NCI-H1436 (cell line): Measurements from ENCODE around the gene LRP8.

Source experiments
- DNase-seq: peaks from one replicate; lab custom pipeline; 2025; lab: John Stamatoyannopoulos, UW

The LRP8 gene

DNA sequence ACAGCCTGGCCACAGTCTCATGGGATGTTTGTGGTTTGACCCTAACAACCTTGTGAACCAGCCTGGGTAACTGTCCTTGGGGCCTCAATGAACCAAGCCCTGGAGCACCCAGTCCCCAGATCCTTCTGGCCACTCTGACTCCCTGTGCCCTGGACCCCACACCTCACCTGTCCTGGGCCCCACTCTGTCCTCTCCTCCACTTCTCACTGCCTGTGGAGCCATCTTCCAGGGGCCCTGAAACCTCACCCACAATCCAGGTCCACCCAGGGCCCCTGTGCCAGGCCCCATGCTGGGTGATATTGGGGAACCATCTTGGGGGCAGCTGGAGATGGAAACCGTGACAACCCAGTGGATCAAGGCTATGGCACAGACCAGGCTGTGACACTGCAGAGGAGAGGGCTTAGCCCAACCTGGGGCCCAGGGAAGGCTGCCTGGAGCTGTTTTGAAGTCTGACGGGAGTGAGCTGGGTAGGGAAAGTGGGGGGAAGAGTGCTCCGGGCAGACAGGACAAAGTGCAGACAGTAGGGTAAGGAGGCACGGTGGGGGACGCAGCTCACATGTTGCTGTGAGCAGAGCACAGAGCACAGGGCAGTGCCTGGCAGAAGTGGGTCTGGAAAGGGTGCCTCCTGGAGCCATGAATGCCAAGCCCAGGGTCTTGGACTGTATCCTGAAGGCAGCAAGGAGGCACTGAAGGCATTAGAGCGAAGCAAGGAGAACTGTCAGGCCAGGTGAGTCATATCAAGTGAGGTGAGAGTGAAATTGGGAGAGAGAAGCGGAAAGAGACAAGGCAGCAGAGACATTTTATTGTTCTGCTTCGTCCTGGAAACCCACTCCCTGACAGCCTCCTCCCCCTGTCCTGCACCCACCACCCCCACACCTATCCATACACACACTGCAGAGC lies 12.1 kb upstream of the LRP8 start:
- DNase-seq, result no peak

GRCh38 chr1:53338423-53338822 lies 10.6 kb upstream of the LRP8 start:
- no peak for DNase-seq

GRCh38 chr1:53337499-53337898 lies 9.6 kb upstream of the LRP8 start:
- DNase-seq, result no peak

- no peak for DNase-seq
Measured at GRCh38 chr1:53336146-53336545, 8.3 kb upstream of the LRP8 start.

DNA sequence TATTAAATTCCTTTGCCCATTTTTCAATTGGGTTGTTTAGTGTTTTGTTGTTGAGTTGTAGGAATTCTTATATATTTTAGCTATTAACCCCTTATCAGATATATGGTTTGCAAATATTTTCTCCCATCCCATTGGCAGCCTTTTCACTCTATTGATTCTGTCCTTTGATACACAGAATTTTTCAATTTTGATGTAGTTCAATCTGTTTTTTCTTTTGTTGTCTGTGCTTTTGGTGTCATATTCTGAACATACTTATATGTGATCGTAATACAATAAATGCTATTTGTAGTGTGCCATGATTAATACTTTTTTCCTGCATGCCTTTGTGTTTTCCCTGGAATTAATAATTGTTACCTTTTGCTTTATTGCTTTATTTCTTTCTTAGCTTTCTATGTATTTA lies 7.8 kb upstream of the LRP8 start:
- DNase-seq, result no peak

GRCh38 chr1:53334781-53335180 lies 6.9 kb upstream of the LRP8 start:
- DNase-seq, result no peak

DNA sequence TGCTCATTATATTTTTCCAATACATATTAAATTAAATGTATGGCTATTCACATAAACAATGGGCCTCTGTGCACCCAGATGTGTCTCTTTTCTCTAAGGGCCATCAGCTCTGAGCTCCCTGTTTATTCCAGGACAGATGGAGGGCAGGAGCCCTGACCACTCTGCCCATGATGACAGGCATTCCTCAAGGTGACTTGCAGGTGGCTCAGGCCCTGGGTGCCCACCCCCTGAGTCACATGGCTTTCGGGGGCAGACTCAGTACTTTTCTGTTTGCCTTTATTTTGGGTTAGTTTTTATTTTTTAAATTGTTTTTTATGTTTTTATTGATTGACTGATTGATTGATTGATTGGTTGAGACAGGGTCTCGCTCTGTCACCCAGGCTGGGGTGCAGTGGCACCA lies 6.4 kb upstream of the LRP8 start:
- DNase-seq, result no peak

GRCh38 chr1:53332833-53333232 lies 5.0 kb upstream of the LRP8 start:
- no peak for DNase-seq

- no peak for DNase-seq
Measured at GRCh38 chr1:53332186-53332564, 4.3 kb upstream of the LRP8 start.

DNA sequence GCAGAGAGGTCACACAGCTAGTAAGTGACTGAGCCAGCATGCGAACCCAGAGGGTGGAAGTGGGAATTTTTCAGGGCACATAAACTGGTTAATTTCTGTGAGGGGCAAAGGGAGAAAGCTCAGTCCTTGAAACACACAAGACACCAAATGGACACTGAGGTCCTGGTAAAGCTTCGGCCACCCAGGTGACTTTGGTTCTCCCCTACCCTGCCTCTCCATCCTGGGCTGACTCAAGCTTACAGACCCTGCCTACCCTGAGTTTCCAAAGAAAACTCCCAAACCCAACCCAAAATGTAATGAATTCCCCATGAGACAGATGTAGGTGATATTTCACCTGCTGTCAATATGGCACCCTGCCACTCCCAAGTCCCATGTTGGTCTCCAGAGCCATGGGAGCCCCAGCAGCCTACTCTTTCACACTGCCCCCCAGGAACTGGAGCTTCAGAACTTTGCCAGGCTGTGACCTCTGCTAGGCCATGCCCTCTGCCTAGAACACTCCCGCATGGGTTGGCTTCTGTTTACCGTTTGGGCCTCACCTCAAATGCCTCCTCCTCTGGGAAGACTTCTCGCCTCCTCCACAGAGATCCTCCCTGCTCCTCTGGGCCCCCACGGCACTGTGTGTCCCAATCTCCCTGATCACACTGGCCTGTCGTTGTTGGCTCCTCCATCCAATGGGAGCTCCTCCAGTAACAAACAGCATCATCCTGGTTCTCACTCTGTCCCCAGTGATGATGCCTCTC lies 3.7 kb upstream of the LRP8 start:
- no peak for DNase-seq

DNA sequence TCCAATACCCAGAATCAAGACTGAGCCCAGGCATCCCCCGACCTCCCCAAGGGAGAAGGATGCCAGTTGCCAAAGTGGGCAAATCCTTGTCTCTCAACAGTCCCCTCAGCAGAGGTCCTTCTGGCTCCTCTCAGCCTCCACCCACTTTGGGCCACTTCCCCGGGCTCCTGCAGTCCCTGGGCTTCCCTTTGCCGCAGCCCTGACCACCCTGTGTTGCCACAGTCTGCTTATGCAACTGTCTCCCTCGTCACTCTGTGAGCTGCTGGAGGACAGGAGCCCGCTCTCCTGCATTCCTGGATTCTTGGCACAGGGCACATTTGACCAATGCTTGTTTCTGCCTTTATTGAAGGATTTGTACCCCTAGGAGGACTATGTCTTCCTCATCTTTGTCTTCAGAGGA lies 2.9 kb upstream of the LRP8 start:
- no peak for DNase-seq

DNA sequence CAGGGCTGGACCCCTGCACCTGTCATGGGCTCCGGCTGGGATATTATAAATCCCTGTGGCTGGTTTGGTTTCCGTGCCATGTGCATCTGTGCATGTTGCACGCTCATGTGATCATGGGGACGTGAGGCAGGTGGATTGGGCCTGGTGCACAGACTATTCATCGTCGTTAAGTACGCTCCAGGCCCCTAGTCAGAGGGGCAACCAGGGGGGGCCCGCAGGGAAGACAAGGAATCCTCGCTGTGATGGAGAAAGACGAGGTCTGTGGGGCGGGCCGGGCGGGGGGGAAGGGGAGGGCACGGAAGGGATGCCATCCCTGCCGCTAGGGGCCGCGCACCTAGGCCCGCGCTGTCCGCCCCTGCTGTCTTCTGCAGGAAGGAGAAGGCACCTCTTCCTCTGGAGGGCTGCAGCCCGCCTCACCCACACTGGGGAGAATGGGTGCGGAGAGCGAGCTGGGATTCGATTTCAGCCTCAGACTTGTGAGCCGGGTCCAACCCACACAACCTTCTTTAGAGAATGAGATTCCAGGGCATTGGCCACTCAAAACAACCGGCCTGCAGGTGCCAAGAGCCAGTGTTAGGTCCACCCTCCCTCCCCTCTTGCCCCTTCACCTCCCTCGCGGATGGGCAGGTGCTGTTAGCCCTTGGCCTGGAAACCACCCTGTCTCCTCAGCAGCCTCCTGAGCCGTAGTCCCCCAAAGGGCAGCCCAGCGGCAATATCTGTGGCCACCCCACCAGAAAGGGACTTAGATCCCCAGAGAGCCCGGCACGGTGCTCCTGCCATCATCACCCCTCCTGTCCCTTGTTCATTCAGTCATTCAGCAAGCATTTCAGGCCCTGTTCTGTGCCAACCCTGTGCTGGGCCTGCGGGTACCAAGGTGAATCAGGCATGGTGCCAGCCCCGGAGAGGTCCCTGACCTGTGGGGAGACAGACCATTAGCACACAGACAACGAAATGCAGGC lies 950 bp upstream of the LRP8 start:
- DNase-seq, result no peak

- peak; percentile 26 for DNase-seq
Measured at GRCh38 chr1:53327182-53327913, 522 bp downstream of the LRP8 start.

GRCh38 chr1:53326598-53327181 lies 1.2 kb downstream of the LRP8 start:
- DNase-seq, result peak; percentile 58

GRCh38 chr1:53326088-53326597 lies 1.7 kb downstream of the LRP8 start:
- peak; percentile 92 for DNase-seq

DNA sequence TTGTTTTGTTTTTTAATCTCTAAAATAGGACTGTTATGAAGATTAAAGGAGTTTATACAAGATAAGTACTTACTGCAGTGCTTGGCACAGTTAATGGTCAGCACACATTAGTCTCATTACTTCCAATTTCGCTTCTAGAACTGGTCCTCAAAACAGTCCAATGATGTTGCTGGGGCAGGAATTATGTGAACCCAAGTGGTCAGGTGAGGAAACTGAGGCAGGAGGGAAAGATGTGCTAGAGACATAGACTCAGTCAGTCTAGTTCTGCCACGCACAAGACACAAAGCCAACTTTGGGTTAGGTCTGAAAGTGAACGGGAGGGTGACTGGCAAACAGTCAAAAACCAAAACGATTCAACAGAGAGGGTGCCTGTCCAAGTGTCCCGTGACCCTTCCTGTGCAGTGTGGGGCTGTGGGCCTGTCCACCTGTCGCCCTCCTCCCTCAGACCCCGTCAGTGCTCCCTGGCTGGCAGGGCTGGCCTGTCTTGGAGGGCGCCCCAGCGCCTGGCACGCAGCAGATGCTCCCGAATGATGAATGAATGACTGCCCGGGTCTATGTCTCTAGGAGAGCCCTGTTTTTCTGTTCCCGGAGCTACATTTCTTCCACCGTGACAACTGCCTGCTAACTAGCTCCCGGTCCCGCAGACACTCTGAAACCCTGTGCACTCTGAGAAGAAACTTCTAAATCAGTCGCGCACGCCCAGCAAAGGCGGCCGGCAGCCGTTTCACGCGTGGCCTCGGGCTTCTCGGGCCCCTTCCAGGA lies 2.4 kb downstream of the LRP8 start:
- no peak for DNase-seq

DNA sequence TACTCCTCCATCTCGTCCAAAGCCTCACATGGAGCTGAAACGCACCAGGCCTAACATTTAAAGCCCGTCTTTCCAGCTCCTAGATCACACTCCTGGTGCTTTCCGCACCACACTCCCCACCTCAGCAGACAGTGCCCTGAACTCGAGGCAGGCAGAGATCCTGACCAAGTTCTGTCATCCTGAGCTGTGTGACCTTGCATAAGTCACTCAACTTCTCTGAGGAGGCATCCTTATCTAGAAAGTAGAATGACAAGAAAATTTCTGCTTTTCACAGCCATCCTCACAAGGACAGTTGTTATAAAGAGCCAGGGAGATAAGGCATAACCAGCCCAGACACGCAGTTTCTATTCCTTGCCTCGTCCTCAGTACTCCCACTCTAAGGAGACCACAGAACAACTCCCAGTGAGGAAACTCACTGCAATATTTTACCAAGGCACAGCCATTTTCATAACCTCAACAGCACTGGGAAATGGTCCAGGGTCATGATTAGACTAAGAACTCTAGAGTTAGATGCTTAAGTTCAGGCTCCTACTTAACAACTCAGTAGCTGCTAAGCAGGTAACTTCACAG lies 3.1 kb downstream of the LRP8 start:
- no peak for DNase-seq

DNA sequence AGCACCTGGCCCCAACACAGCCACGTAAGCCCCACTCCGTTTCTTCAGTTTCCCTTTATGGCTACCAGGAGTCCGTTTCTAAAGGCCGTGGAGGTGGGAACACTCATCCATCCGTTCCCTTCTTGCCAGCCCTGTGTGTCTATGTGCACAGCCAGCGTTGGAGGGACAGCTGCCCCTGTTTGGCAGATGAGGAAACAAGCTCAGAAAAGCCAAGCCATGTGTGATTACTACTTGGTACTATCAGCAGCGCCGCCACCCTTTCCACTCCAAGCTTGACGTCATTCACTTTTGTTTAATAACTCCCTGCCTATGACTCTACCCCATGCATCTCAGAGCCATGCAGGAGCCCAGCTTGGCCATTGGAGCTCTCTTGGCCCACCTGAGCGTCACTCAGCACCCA lies 3.5 kb downstream of the LRP8 start:
- DNase-seq, result no peak

GRCh38 chr1:53323316-53323715 lies 4.6 kb downstream of the LRP8 start:
- no peak for DNase-seq
